ENCODE measurements around the gene NXF1. TPM values are rescaled to one million over a fixed set of nuclear protein-coding genes. Genes with fewer than 3 reads are reported as not detected.

NXF1 gene
- total and polyA plus RNA-seq, 2 of the 13 experiments (the other 11 are each of a cell fraction or from before 2014, with no cell fraction given) = 30.4 to 30.9 TPM

GRCh38 chr11:62771144-62772021, 33.9 kb downstream of the NXF1 start, which contains the start of gene TAF6L (continued):
- TF ChIP-seq, protein P1, sequence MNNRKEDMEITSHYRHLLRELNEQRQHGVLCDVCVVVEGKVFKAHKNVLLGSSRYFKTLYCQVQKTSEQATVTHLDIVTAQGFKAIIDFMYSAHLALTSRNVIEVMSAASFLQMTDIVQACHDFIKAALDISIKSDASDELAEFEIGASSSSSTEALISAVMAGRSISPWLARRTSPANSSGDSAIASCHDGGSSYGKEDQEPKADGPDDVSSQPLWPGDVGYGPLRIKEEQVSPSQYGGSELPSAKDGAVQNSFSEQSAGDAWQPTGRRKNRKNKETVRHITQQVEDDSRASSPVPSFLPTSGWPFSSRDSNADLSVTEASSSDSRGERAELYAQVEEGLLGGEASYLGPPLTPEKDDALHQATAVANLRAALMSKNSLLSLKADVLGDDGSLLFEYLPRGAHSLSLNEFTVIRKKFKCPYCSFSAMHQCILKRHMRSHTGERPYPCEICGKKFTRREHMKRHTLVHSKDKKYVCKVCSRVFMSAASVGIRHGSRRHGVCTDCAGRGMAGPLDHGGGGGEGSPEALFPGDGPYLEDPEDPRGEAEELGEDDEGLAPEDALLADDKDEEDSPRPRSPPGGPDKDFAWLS (CRISPR knock-in tag; IDR thresholded peaks at IDR 0.05; ENCODE audit: borderline replicate concordance) = no peak
- no peak for TF ChIP-seq DNMT1 (CRISPR knock-in tag; IDR thresholded peaks at IDR 0.05)
- TF ChIP-seq ZNF121 (CRISPR knock-in tag; IDR thresholded peaks at IDR 0.05) = no peak
- TF ChIP-seq FOXA3 (CRISPR knock-in tag; IDR thresholded peaks at IDR 0.05) = no peak; the same call in 1 of the 2 replicates
- TF ChIP-seq HNF4G (IDR thresholded peaks at IDR 0.05; ENCODE audit: borderline replicate concordance, low read depth, low read length) = peak; percentile 5; the same call in 1 of the 2 replicates
- TF ChIP-seq HNF4G (CRISPR knock-in tag; IDR thresholded peaks at IDR 0.05; ENCODE audit: borderline replicate concordance, low read depth) = peak; percentile 59
- no peak for TF ChIP-seq CEBPG (CRISPR knock-in tag; IDR thresholded peaks at IDR 0.05)
- no peak for TF ChIP-seq SRSF4 (IDR thresholded peaks at IDR 0.05; ENCODE audit: low read depth, low read length, poor library complexity, severe bottlenecking)
- TF ChIP-seq ZMYM4 (CRISPR knock-in tag; IDR thresholded peaks at IDR 0.05) = 0 out of 2 replicates have a peak, but pooled peaks have one; percentile 34
- no peak for TF ChIP-seq JDP2 (CRISPR knock-in tag; IDR thresholded peaks at IDR 0.05; ENCODE audit: borderline replicate concordance)
- TF ChIP-seq, protein P2, sequence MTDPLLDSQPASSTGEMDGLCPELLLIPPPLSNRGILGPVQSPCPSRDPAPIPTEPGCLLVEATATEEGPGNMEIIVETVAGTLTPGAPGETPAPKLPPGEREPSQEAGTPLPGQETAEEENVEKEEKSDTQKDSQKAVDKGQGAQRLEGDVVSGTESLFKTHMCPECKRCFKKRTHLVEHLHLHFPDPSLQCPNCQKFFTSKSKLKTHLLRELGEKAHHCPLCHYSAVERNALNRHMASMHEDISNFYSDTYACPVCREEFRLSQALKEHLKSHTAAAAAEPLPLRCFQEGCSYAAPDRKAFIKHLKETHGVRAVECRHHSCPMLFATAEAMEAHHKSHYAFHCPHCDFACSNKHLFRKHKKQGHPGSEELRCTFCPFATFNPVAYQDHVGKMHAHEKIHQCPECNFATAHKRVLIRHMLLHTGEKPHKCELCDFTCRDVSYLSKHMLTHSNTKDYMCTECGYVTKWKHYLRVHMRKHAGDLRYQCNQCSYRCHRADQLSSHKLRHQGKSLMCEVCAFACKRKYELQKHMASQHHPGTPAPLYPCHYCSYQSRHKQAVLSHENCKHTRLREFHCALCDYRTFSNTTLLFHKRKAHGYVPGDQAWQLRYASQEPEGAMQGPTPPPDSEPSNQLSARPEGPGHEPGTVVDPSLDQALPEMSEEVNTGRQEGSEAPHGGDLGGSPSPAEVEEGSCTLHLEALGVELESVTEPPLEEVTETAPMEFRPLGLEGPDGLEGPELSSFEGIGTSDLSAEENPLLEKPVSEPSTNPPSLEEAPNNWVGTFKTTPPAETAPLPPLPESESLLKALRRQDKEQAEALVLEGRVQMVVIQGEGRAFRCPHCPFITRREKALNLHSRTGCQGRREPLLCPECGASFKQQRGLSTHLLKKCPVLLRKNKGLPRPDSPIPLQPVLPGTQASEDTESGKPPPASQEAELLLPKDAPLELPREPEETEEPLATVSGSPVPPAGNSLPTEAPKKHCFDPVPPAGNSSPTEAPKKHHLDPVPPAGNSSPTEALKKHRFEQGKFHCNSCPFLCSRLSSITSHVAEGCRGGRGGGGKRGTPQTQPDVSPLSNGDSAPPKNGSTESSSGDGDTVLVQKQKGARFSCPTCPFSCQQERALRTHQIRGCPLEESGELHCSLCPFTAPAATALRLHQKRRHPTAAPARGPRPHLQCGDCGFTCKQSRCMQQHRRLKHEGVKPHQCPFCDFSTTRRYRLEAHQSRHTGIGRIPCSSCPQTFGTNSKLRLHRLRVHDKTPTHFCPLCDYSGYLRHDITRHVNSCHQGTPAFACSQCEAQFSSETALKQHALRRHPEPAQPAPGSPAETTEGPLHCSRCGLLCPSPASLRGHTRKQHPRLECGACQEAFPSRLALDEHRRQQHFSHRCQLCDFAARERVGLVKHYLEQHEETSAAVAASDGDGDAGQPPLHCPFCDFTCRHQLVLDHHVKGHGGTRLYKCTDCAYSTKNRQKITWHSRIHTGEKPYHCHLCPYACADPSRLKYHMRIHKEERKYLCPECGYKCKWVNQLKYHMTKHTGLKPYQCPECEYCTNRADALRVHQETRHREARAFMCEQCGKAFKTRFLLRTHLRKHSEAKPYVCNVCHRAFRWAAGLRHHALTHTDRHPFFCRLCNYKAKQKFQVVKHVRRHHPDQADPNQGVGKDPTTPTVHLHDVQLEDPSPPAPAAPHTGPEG (CRISPR knock-in tag; IDR thresholded peaks at IDR 0.05) = 0 out of 2 replicates have a peak, but pooled peaks have one; percentile 20
- no peak for TF ChIP-seq ZNF720 (CRISPR knock-in tag; IDR thresholded peaks at IDR 0.05)
- TF ChIP-seq, protein P3, sequence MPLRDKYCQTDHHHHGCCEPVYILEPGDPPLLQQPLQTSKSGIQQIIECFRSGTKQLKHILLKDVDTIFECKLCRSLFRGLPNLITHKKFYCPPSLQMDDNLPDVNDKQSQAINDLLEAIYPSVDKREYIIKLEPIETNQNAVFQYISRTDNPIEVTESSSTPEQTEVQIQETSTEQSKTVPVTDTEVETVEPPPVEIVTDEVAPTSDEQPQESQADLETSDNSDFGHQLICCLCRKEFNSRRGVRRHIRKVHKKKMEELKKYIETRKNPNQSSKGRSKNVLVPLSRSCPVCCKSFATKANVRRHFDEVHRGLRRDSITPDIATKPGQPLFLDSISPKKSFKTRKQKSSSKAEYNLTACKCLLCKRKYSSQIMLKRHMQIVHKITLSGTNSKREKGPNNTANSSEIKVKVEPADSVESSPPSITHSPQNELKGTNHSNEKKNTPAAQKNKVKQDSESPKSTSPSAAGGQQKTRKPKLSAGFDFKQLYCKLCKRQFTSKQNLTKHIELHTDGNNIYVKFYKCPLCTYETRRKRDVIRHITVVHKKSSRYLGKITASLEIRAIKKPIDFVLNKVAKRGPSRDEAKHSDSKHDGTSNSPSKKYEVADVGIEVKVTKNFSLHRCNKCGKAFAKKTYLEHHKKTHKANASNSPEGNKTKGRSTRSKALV (CRISPR knock-in tag; IDR thresholded peaks at IDR 0.05) = no peak; the same call in 1 of the 2 replicates
- peak; percentile 68; the same call in 1 of the 2 replicates for TF ChIP-seq ZNF350 (CRISPR knock-in tag; IDR thresholded peaks at IDR 0.05; ENCODE audit: borderline replicate concordance, low read depth)
- TF ChIP-seq THAP7 (CRISPR knock-in tag; IDR thresholded peaks at IDR 0.05) = no peak
- TF ChIP-seq ZNF230 (CRISPR knock-in tag; IDR thresholded peaks at IDR 0.05) = no peak
- TF ChIP-seq RARA (CRISPR knock-in tag; IDR thresholded peaks at IDR 0.05) = peak; percentile 42; the same call in 1 of the 2 replicates
- TF ChIP-seq MEIS2 (CRISPR knock-in tag; IDR thresholded peaks at IDR 0.05) = no peak
- peak; percentile 21 for TF ChIP-seq YY1 (IDR thresholded peaks at IDR 0.05; ENCODE audit: insufficient read depth, insufficient replicate concordance, low read depth, low read length)
